GM20000 (cell line): ENCODE measurements around the gene LRRTM3.

Experiments used
- DNase-seq: peaks from one replicate; pipeline ENCODE4 v3.0.0; 2012; ENCODE audit warnings: low spot score
- TF ChIP-seq, protein P1 (sequence below): IDR thresholded peaks from 2 replicates; pipeline ENCODE4 v1.5.1; 2012; ENCODE audit warnings: mild to moderate bottlenecking, control low read depth; ENCODE audit errors: extremely low read depth, missing control alignments

Gene LRRTM3

DNA sequence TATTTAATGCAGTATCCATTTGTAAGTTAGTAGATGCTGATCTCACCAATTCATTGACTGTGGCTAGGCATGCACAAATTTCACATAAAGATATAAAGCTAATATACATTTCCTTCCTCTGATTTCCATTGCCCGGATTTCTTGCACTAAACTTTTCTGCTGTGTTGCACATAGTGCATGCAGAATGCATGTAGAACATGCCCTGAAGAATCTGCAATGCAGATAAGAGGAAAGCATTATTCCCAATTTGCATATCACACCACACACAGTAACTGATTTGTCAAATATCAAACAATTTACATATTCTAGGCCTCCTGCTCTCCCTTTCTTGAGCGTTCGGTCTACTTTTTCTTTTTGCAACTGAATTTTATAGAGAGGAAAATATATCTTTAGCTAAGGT is 124.2 kb downstream of the LRRTM3 start:
- TF ChIP-seq, protein P1, sequence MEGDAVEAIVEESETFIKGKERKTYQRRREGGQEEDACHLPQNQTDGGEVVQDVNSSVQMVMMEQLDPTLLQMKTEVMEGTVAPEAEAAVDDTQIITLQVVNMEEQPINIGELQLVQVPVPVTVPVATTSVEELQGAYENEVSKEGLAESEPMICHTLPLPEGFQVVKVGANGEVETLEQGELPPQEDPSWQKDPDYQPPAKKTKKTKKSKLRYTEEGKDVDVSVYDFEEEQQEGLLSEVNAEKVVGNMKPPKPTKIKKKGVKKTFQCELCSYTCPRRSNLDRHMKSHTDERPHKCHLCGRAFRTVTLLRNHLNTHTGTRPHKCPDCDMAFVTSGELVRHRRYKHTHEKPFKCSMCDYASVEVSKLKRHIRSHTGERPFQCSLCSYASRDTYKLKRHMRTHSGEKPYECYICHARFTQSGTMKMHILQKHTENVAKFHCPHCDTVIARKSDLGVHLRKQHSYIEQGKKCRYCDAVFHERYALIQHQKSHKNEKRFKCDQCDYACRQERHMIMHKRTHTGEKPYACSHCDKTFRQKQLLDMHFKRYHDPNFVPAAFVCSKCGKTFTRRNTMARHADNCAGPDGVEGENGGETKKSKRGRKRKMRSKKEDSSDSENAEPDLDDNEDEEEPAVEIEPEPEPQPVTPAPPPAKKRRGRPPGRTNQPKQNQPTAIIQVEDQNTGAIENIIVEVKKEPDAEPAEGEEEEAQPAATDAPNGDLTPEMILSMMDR: no peak
- no peak for DNase-seq

DNA sequence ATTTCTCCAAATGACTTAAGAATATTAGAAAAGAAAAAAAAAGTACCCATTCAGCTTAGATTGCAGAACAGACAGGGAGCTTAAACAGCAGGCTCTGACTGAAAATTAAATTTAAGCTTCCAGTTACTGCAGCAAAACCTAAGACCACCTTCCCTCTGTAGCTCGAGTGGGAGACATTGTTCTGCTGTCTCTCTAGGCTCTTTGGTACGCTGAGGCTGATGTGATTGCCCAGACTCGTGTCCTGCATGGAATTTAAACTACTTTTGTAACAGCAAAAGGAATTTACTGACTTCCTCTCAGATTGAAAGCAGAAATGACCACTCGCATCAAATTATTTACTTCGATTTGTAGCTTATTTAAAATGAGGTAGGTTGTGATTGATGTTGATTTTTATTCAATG is 124.6 kb downstream of the LRRTM3 start:
- DNase-seq: no peak
- TF ChIP-seq, protein P1: no peak

DNA sequence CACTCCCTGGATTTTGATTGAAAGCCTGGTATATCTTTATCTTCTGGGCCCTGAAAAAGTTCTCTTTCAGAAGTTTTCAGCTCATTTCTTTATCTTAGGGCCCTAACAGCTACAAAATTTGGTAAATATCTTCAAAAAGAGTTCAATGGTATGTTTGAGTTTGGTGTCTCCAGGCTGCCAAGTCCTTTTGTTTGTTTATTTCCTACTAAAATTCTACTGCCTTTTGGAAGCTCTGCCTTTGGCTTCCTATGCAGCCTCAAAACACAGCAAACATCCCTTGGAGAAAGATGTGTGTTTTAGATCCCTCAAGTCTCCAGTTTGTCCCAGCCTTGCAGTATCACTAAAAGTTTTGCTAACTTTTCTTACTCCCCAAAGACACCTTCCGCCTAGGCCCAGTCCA is 146.8 kb downstream of the LRRTM3 start:
- TF ChIP-seq, protein P1: no peak
- no peak for DNase-seq

DNA sequence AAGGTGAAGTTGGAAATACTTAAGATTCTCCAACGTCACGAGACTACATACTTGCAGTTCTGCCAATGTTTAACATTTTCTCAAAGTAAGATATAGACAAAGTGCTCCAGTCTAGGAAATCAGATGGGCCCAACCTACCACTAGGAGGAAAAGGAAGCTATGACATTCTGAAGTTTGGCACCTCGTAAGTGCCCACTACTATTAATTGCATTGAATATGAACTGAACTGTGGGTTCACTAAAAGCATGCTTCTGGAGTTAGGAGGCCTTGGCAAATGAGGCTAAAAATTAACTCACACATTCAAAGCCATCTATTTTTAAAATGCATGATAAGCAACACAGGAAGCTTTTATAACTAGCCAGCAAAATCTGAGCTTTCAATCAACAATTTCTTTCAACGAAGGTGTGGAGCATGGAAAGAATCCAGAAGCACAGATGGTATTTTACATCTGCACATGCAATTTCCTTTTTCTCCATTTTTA is 149.7 kb downstream of the LRRTM3 start:
- no peak for DNase-seq
- TF ChIP-seq, protein P1: no peak

DNA sequence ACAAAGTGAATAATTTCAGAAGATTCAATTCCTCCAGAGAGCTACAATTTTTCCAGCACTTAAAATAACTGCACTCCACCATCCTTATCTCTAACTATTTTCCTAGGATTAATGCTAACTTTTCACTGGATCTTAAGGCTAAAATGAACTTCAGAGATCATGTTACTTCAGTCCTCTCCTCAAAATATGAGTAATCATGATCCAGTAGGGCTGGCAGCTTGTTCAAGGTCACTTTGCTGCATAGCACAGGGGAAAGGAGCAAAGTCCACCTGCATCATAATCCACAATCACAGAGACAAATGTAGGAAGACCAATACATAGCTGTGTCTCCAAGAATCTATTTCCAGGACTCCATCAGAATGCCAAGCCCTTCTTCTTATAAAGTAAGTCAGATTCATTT is 150.3 kb downstream of the LRRTM3 start:
- no peak for DNase-seq
- TF ChIP-seq, protein P1: no peak

DNA sequence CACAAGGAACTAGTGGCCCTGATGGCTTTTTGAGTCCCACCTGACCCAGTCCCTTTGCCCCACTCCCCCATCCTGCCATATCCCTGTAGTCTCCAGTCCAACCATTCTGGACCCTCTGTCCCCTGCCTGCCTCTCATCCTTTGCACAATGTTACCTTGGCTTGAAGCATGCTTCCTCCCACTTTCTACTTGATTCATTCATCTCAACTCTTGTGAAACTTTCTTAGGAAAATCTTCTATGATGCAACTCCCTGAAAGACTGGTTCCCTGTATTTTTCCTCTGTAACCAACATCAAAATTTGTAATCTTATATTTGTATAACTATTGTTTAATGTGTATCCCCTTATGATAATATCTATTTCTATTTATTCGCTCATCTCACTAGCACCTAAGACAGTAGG is 151.5 kb downstream of the LRRTM3 start:
- no peak for DNase-seq
- TF ChIP-seq, protein P1: no peak

DNA sequence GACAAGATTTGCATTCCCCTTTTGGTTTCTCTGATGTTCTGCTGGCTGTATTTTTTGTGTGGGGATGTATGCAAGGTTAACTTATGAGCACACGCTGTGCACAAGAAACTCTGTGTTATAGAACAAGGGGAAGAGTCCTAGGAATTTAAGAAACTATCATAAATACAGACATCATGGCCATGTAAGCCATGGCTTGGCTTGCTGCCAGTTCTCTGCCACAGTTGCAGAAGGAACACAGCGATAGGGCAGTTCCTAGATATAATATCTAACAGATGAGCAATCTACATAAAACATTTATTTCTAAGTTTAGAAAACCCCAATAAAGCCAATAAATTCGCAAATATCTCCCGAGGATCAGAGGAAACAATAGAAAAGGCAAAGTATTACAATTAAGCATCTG is 153.3 kb downstream of the LRRTM3 start:
- TF ChIP-seq, protein P1: no peak
- DNase-seq: no peak
